Kidney epithelial cell (primary cell): Measurements from ENCODE around the gene RNF144B. TPM values are rescaled to one million over a fixed set of nuclear protein-coding genes. Genes with fewer than 3 reads are reported as not detected.

ENCODE experiments used
- DNase-seq: peaks from one replicate; pipeline ENCODE4 v3.0.0-alpha.2; 2010; ENCODE audit warnings: low read depth
- H3K27me3 ChIP-seq: 2 replicates; pipeline ENCODE4 v1.6.0; 2011; ENCODE audit warnings: low read length; ENCODE audit not compliant: control insufficient read depth, insufficient read depth
- H3K36me3 ChIP-seq: 2 replicates; pipeline ENCODE4 v1.5.1; 2011; ENCODE audit warnings: low read length; ENCODE audit not compliant: control insufficient read depth, insufficient read depth
- H3K4me3 ChIP-seq: 2 replicates; pipeline ENCODE4 v1.5.1; 2011; ENCODE audit warnings: low read depth, mild to moderate bottlenecking, control low read depth, low read length
- CTCF ChIP-seq: IDR thresholded peaks from 2 replicates; pipeline ENCODE4 v1.5.1; 2011; ENCODE audit warnings: mild to moderate bottlenecking, moderate library complexity, low read length, control low read depth, inconsistent platforms; ENCODE audit not compliant: insufficient read depth, poor library complexity, severe bottlenecking
- total RNA-seq: library from RNA; depleted of rRNA; stranded (reverse); fragments of >200 nt; gene quantifications from 2 replicates; pipeline ENCODE4 v1.2.3, GENCODE V29; 2015

Gene RNF144B
- total RNA-seq, 1 donor from 2014 or later = 13.2 TPM

DNA sequence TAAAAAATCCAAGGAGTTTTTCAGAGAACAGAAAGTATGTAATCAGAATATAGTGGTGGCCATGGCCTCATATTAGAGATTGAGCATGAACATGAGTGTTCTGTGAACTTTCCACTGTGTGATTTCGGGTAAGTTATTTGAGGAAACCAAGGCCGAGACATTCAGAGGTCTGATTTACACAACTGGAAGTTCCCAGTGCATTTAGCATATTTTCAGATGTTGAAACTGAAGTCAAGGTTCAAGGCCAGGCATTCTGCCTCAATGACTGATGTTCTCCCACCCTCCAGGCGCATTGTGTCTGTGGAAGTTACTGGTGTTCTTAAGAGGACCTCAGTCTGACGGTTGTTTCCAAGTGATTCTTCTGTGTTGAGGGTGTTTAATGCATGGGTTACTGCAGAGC, 26.2 kb downstream of the RNF144B start:
- no peak overlapping the region for H3K4me3 ChIP-seq
- no peak for TF ChIP-seq CTCF
- no peaks in the 10 kb centered on the region for H3K27me3 ChIP-seq
- peaks cover 3% of the 10 kb centered on the region for H3K36me3 ChIP-seq
- no peak for DNase-seq

DNA sequence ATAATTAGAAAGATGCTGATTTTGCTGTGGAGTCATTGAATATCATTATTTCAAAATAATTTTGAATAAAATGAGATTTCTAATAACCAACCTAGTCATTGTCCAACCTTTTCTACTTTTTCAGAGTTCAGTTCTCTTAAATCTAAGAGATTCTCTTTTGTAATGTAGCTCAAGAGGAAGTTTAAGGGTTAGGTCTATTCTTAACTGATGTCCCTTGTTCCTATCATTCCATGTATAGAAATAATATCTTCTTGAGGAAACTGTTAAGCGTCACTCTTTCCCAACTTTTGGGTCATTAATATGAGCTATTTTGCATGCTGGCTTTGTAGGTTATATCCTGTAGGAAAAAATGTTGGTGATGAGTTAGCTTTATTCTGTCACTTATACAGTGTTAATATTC, 27.0 kb downstream of the RNF144B start:
- H3K36me3 ChIP-seq = peaks cover 1% of the 10 kb centered on the region
- no peaks in the 10 kb centered on the region for H3K27me3 ChIP-seq
- DNase-seq = no peak
- no peak for TF ChIP-seq CTCF
- no peak overlapping the region for H3K4me3 ChIP-seq

GRCh38 chr6:18415207-18415606, 28.1 kb downstream of the RNF144B start:
- no peaks in the 10 kb centered on the region for H3K27me3 ChIP-seq
- no peak for TF ChIP-seq CTCF
- H3K4me3 ChIP-seq = no peak overlapping the region
- no peak for DNase-seq
- H3K36me3 ChIP-seq = peaks cover 1% of the 10 kb centered on the region

DNA sequence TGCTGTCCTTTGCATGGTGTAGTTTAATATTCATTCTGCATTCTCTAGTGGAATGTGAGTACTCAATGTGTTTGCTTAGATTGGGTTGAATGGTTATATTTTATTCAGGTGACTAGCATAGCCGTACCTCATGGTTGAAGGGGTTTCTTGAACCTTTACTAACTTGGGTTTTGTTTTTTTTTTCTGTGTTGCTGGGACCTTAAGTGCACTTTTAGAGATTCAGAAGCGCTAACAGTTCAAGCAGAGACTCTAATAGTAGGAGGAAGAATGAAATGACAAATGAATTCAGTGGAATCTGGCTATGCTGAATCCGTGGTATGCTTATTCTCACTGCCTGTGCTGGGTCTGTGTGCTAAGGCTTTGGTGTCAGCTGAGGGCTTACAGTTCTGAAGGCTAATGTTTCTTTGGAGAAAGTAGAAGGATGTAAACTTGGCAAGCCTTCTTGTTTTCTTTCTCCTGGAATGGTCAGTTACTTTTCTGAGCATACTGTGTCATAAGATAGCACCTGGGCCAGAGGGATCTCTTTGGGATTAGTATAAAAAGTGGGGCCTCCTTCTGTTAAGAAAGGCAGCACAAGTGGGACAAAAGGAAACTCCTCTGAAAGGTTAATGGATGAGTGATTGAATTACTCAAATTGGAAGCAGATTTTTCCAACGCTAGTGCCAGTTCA, 28.7 kb downstream of the RNF144B start:
- no peaks in the 10 kb centered on the region for H3K27me3 ChIP-seq
- no peak for DNase-seq

GRCh38 chr6:18416341-18416679, 29.2 kb downstream of the RNF144B start:
- Histone ChIP-seq H3K27me3 (no peaks in the 10 kb centered on the region), H3K4me3 (no peak overlapping the region), H3K36me3 (no peaks in the 10 kb centered on the region)
- TF ChIP-seq CTCF = no peak
- DNase-seq = no peak

More for the DNA sequence above, 28.7 kb downstream of the RNF144B start:
- H3K36me3 ChIP-seq = no peaks in the 10 kb centered on the region
- H3K4me3 ChIP-seq = no peak overlapping the region
- TF ChIP-seq CTCF = no peak

DNA sequence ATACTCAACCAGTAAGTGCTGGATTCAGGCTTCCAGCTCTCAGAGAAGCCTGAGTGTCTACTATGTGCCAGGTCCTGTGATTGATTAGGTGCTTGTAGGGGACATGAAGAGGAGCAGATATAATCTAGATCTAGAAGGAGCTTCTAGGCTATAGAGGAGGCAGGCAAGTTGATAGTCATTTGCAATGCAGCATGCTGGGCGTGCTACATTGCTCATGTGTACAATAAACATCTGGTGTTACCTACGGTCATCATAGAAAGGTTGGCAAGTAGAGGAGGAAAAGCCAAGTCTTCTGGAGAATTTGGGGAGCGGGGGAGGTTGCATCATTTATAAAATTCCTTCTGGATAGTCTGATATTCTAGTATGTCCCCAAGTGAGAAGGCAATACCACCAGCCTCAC, 33.2 kb downstream of the RNF144B start:
- no peak overlapping the region for H3K4me3 ChIP-seq
- no peaks in the 10 kb centered on the region for H3K36me3 ChIP-seq
- no peaks in the 10 kb centered on the region for H3K27me3 ChIP-seq
- no peak for DNase-seq
- TF ChIP-seq CTCF = no peak
